Pancreas (tissue), 10 donors: ENCODE measurements around the gene CKB. TPM values are rescaled to one million over a fixed set of nuclear protein-coding genes. Genes with fewer than 3 reads are reported as not detected.

Source experiments
- ATAC-seq, 4 donors: fragments of 200-7000 bp; cut with Tn5 transposase; one replicate each; pipeline versions ENCODE4 v1.8.0 to v1.9.1; 2020; ENCODE audit warnings: mild to moderate bottlenecking in 4 of 4, moderate library complexity in 4 of 4
- DNase-seq, 6 donors: peaks; one replicate each; pipeline ENCODE4 v3.0.0-alpha.2; 2020
- FAIRE-seq: peaks from 2 replicates; lab custom pipeline; 2012; peaks lifted over from hg19 to GRCh38; lab: Jason Lieb, UNC
- H3K27ac ChIP-seq, 4 donors: fragments of 200-600 bp; sonication (generic); 1 replicate in 3 of 4; 2 replicates in 1 of 4; pipeline versions ENCODE4 v1.5.0 to v1.8.0; 2020
- H3K27me3 ChIP-seq, 4 donors: fragments of 200-600 bp; one replicate each; pipeline ENCODE4 v1.8.0; 2021
- H3K36me3 ChIP-seq, 3 donors: fragments of 200-600 bp; sonication (generic) in 1 of 3; one replicate each; pipeline versions ENCODE4 v1.5.0 to v1.8.0; 2020 to 2021
- H3K4me1 ChIP-seq, 3 donors: fragments of 200-600 bp; one replicate each; pipeline ENCODE4 v1.8.0; 2021
- H3K4me3 ChIP-seq, 4 donors: fragments of 200-600 bp; sonication (generic) in 2 of 4; one replicate each; pipeline versions ENCODE4 v1.5.0 to v1.8.0; 2020 to 2021
- H3K9me3 ChIP-seq, 4 donors: fragments of 200-600 bp; one replicate each; pipeline ENCODE4 v1.8.0; 2021
- WGBS, 2 donors: extraction: QIAGEN DNeasy Blood & Tissue Kit; methylation state at CpG; one replicate each; pipeline ENCODE4 v1.1.7; 2013; 5-methylcytosine and 5-hydroxymethylcytosine counted together
- intact Hi-C, 3 donors: fragments of 100-400 bp; cut with DNase I; formaldehyde crosslinking; loops; one replicate each; pipeline versions ENCODE4 v1.11.1 to v1.14.2; 2022
- polyA plus RNA-seq, 2 donors: library from polyadenylated mRNA; stranded (reverse); fragments of 200-250 nt; gene quantifications; one replicate each; pipeline ENCODE4 v1.2.3, GENCODE V29; 2013
- total RNA-seq, 6 donors: library from RNA; stranded (reverse); fragmentation: NEBNext Ultra II Directional in 4 of 6; extraction: Animal tissue kit (Norgen Biotek cat#: 25700) in 4 of 6; gene quantifications; one replicate each; pipeline versions ENCODE4 v1.2.1 to v1.2.4, GENCODE V29; 2021 to 2023
- TF ChIP-seq, protein P1 (sequence below), 4 donors: fragments of 200-600 bp; sonication (generic) in 3 of 4; IDR thresholded peaks; one replicate each; pipeline versions ENCODE4 v1.5.0 to v1.8.0; 2021; ENCODE audit warnings: antibody characterized with exemption in 4 of 4
- donor health status: healthy with polysubstance abuse.
- donor health status: DM: no; HTN: no; CAD: no; lungs with moderate emphysema.
- donor health status: DM: no; HTN: no; CAD: no.
- donor health status: control.
- donor health status: control.
- donor health status: Bipolar disorder and iron deficiency.
- donor health status: DM: yes; HTN: yes; CAD: no.
- donor health status: DM: no; HTN: no; CAD: no.
- donor health status: DM: no; HTN: no; CAD: no.
- donor health status: DM: yes; HTN: yes; CAD: no.

Gene CKB
- total and polyA plus RNA-seq, 8 donors, result 17.8 to 264 (median 45.9) TPM

DNA sequence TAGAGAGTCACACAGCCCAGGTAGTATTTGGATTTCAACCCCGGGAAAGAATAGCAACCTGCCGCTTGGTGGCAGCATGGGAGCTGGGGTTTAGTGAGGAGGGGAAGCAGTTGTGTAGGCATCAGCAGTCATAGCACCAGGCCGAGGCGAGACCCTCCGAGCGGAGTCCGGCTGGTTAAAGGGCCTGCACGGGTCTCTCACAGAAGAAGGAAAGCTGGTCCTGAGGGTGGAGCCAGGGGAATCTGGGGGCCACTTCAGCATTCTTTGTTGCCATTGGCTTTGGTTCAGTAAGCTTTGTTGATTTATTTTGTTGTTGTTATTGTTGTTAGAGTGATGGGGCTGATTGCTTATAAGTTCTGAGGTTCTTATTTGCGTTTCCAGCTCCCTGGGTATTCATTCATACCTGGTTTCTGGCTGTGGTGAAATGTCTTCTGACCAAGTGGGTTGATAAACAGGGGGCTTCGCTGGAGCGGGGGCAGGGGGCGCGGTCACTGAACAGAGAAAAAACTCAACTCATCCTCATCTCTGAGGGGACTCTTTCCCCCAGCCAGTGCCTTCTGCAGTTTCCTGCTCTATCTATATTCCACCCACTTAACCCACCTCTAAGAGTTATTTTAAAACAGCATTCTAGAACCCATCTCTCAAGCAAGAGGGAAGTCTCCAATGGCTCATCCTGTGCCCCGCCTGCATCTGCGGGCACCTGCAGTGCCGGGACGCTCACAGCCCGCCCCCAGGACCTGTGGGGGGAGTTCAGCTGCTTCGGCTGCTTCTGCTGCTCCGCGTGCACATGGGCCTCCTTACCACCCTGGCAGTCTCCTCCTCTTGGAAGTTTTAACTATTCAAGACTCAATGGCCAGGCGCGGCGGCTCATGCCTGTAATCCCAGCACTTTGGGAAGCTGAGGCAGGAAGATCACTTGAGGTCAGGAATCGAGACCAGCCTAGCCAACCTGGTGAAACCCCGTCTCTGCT is 11.6 kb downstream of the CKB start:
- no peaks in the 10 kb centered on the region for H3K36me3 ChIP-seq
- H3K27ac ChIP-seq, result no peak overlapping the region
- no peak for FAIRE-seq
- H3K9me3 ChIP-seq, result no peaks in the 10 kb centered on the region
- no peaks in the 10 kb centered on the region for H3K27me3 ChIP-seq
- 90 to 93% methylated on average over 26 of the region's 26 CpGs for WGBS, 2 donors
- TF ChIP-seq, protein P1, sequence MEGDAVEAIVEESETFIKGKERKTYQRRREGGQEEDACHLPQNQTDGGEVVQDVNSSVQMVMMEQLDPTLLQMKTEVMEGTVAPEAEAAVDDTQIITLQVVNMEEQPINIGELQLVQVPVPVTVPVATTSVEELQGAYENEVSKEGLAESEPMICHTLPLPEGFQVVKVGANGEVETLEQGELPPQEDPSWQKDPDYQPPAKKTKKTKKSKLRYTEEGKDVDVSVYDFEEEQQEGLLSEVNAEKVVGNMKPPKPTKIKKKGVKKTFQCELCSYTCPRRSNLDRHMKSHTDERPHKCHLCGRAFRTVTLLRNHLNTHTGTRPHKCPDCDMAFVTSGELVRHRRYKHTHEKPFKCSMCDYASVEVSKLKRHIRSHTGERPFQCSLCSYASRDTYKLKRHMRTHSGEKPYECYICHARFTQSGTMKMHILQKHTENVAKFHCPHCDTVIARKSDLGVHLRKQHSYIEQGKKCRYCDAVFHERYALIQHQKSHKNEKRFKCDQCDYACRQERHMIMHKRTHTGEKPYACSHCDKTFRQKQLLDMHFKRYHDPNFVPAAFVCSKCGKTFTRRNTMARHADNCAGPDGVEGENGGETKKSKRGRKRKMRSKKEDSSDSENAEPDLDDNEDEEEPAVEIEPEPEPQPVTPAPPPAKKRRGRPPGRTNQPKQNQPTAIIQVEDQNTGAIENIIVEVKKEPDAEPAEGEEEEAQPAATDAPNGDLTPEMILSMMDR (IDR thresholded peaks at IDR 0.05), result no peak
- H3K4me3 ChIP-seq, result no peak overlapping the region
- no peak for ATAC-seq
- intact Hi-C loops, result no loop called here
- DNase-seq, result peak in 2 of 6 donors; percentile 27 to 41
- H3K4me1 ChIP-seq, result peaks cover 0 to 4% (median 0%) of the 10 kb centered on the region in 3 donors

GRCh38 chr14:103509864-103510723 is 12.5 kb downstream of the CKB start:
- peak in 2 of 6 donors; percentile 10 to 32 for DNase-seq

DNA sequence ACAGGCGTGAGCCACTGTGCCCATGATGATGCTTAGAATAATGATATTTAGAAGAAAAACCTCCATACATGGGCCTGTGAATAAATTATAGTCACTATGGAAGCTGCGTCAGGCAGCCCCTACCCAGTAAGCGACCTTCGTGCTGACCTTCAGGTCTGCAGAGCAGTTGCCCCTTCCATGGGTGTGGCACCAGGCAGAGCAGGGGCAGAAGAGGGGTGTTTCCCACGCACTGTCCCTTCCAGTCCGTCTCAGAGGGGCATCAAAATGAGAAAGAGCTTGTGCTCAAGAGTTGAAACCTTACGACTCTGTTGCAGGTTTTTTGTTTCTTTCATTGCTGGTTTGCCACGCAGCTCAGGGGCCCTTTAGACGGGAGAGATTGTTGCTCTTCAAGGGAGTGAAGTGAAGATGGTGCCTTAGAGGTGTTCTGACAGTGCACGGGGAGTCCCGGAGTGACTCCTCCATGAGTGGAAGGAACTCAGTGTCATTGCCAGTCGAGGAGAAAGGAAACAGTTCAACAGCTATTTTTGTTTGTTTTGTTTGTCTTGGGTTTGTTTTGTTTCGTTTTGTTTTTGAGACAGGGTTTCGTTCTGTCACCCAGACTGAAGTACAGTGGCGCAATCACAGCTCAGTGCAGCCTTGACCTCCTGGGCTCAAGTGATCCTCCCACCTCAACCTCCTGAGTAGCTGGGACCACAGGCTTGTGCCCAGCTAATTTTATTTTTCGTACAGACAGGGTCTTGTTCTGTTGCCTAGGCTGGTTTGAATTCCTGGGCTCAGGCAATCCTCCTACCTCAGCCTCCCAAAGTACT is 13.9 kb downstream of the CKB start:
- FAIRE-seq, result no peak
- TF ChIP-seq, protein P1 (IDR thresholded peaks at IDR 0.05), result no peak
- H3K4me1 ChIP-seq, result peaks cover 0 to 4% (median 0%) of the 10 kb centered on the region in 3 donors
- H3K27me3 ChIP-seq, result no peaks in the 10 kb centered on the region
- no peaks in the 10 kb centered on the region for H3K9me3 ChIP-seq
- no peak overlapping the region for H3K4me3 ChIP-seq
- intact Hi-C loops, result no loop called here
- no peak for ATAC-seq
- 86 to 88% methylated on average over 16 of the region's 16 CpGs for WGBS, 2 donors
- H3K27ac ChIP-seq, result no peak overlapping the region
- peaks cover 0 to 17% (median 13%) of the 10 kb centered on the region in 3 donors for H3K36me3 ChIP-seq
- peak in 1 of 6 donors; percentile 23 for DNase-seq

More at GRCh38 chr14:103509864-103510723, 12.5 kb downstream of the CKB start:
- FAIRE-seq, result no peak
- no peaks in the 10 kb centered on the region for H3K27me3 ChIP-seq
- intact Hi-C loops, result no loop called here
- no peak for ATAC-seq
- TF ChIP-seq, protein P1 (IDR thresholded peaks at IDR 0.05), result no peak
- H3K4me1 ChIP-seq, result peaks cover 0 to 4% (median 0%) of the 10 kb centered on the region in 3 donors
- H3K27ac ChIP-seq, result no peak overlapping the region
- H3K4me3 ChIP-seq, result no peak overlapping the region
- peaks cover 0 to 3% (median under 1%) of the 10 kb centered on the region in 3 donors for H3K36me3 ChIP-seq
- no peaks in the 10 kb centered on the region for H3K9me3 ChIP-seq
- 84 to 88% methylated on average over 11 of the region's 11 CpGs for WGBS, 2 donors

DNA sequence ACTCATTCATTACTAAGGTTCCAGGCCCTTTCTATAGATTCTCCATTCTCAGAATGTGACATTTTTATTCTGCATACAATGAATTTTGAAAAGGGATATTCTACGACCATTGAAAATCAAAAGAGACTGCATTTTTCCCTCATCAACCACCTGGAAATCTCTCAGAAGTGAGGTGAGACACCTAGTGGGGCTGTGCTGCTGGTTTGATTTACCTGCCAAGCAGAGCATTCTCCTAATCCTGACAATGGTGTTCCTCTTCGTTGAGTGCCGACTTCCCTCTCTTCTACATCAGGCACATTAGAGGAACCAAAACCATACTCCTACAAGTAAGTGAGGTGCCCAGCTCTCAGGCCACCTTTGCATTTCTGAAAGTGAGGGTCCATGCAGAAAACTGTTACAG is 14.9 kb downstream of the CKB start:
- ATAC-seq (no peak), DNase-seq (no peak), FAIRE-seq (no peak)
- intact Hi-C loops, result no loop called here
- TF ChIP-seq, protein P1 (IDR thresholded peaks at IDR 0.05), result no peak
- H3K27me3 ChIP-seq, result no peaks in the 10 kb centered on the region
- H3K4me1 ChIP-seq, result peaks cover 0 to 4% (median 0%) of the 10 kb centered on the region in 3 donors
- no peak overlapping the region for H3K27ac ChIP-seq
- H3K36me3 ChIP-seq, result peaks cover 0 to 27% (median 20%) of the 10 kb centered on the region in 3 donors
- H3K4me3 ChIP-seq, result no peak overlapping the region
- no peaks in the 10 kb centered on the region for H3K9me3 ChIP-seq
- WGBS, 2 donors, result 81 to 86% methylated on average over 3 of the region's 3 CpGs
